Endothelial cell of umbilical vein (primary cell): Measurements from ENCODE around the gene DDI1. TPM values are rescaled to one million over a fixed set of nuclear protein-coding genes. Genes with fewer than 3 reads are reported as not detected.

Experiments used
- BruUV-seq: library from RNA; stranded (reverse); fragments of 400-500 nt; replicated peaks from 2 replicates; lab custom pipeline; 2021; lab: Mats Ljungman, UMichigan
- CTCF ChIA-PET: fragments of 300-600, 350-600 bp; sonication (Branson Sonifier 250); formaldehyde crosslinking; loops from one replicate; lab custom pipeline; 2021; ENCODE audit warnings: antibody characterized with exemption, inconsistent platforms; lab: Charles Lee
- POLR2A ChIA-PET: fragments of 300-600, 350-600 bp; sonication (Branson Sonifier 250); formaldehyde crosslinking; loops from one replicate; lab custom pipeline; 2021; ENCODE audit warnings: antibody characterized with exemption, inconsistent platforms; lab: Charles Lee
- DNase-seq: peaks from one replicate; pipeline ENCODE4 v3.0.0-alpha.2; 2011; ENCODE audit warnings: low read depth, low spot score
- FAIRE-seq: peaks from 2 replicates; lab custom pipeline; 2011; peaks lifted over from hg19 to GRCh38; lab: Jason Lieb, UNC
- H2AFZ ChIP-seq: 2 replicates; pipeline ENCODE4 v1.6.0; 2012; ENCODE audit warnings: low read depth, low read length, control low read depth, inconsistent platforms
- H3K27ac ChIP-seq: 2 replicates; pipeline ENCODE4 v1.5.1; 2011; ENCODE audit warnings: low read depth, mild to moderate bottlenecking, control low read depth, low read length, moderate library complexity; ENCODE audit not compliant: insufficient read depth
- H3K27me3 ChIP-seq, 2 experiments: 2 replicates each; pipeline versions ENCODE4 v1.6.0 to v1.6.1; 2011; ENCODE audit warnings: low read length in 2 of 2, mixed read lengths in 1 of 2; ENCODE audit not compliant: control insufficient read depth in 2 of 2, insufficient read depth in 2 of 2
- H3K36me3 ChIP-seq, 2 experiments: 2 replicates in 1 of 2; 3 replicates in 1 of 2; pipeline ENCODE4 v1.5.1; 2011; ENCODE audit warnings: low read length in 2 of 2, mild to moderate bottlenecking in 1 of 2, moderate library complexity in 1 of 2; ENCODE audit not compliant: control insufficient read depth in 2 of 2, insufficient read depth in 2 of 2; ENCODE audit errors: extremely low read depth in 1 of 2
- H3K4me1 ChIP-seq: 3 replicates; pipeline ENCODE4 v1.5.1; 2011; ENCODE audit warnings: mild to moderate bottlenecking, low read length; ENCODE audit not compliant: control insufficient read depth, insufficient read depth; ENCODE audit errors: extremely low read depth
- H3K4me2 ChIP-seq: 2 replicates; pipeline ENCODE4 v1.6.1; 2011; ENCODE audit warnings: low read length, control low read depth, mixed read lengths; ENCODE audit not compliant: insufficient read depth
- H3K4me3 ChIP-seq, 3 experiments: fragments of 200-600 bp in 1 of 3; sonication (generic), shearing (Covaris generic) in 1 of 3; replicated peaks in 1 of 3; 2 replicates each; pipeline ENCODE4 v1.5.1; 2011 to 2016; ENCODE audit warnings: control low read depth in 3 of 3, low read length in 3 of 3, mild to moderate bottlenecking in 2 of 3, inconsistent platforms in 1 of 3, low read depth in 1 of 3, moderate library complexity in 1 of 3; ENCODE audit not compliant: insufficient read depth in 1 of 3
- H3K79me2 ChIP-seq: 2 replicates; pipeline ENCODE4 v1.6.0; 2012; ENCODE audit warnings: low read length, inconsistent platforms; ENCODE audit not compliant: control insufficient read depth, insufficient read depth
- H3K9ac ChIP-seq: replicated peaks from 2 replicates; pipeline ENCODE3; 2011; ENCODE audit warnings: low read length, control low read depth; ENCODE audit not compliant: insufficient read depth; ENCODE audit errors: extremely low read depth
- H3K9me1 ChIP-seq: replicated peaks from 3 replicates; pipeline ENCODE4 v1.6.0; 2011; ENCODE audit warnings: mild to moderate bottlenecking, low read length; ENCODE audit not compliant: control insufficient read depth, insufficient read depth; ENCODE audit errors: extremely low read depth
- H3K9me3 ChIP-seq: replicated peaks from 2 replicates; pipeline ENCODE4 v1.5.1; 2012; ENCODE audit warnings: low read length, inconsistent platforms; ENCODE audit not compliant: control insufficient read depth, insufficient read depth
- H4K20me1 ChIP-seq: replicated peaks from 2 replicates; pipeline ENCODE3; 2011; ENCODE audit warnings: mild to moderate bottlenecking, low read length; ENCODE audit not compliant: control insufficient read depth, insufficient read depth; ENCODE audit errors: extremely low read depth
- CTCF ChIP-seq, 2 donors: IDR thresholded peaks; 1 replicate in 1 of 2; 2 replicates in 1 of 2; pipeline ENCODE4 v1.5.1; 2011; ENCODE audit warnings: low read length in 2 of 2, mild to moderate bottlenecking in 2 of 2, moderate library complexity in 2 of 2, control low read depth in 1 of 2, inconsistent platforms in 1 of 2, low read depth in 1 of 2; ENCODE audit not compliant: insufficient read depth in 1 of 2; ENCODE audit errors: extremely low read depth in 1 of 2
- EZH2 ChIP-seq: IDR thresholded peaks from 2 replicates; pipeline ENCODE4 v1.6.1; 2012; ENCODE audit warnings: borderline replicate concordance, low read depth, mild to moderate bottlenecking, moderate library complexity, low read length, inconsistent platforms; ENCODE audit not compliant: severe bottlenecking
- GATA2 ChIP-seq: IDR thresholded peaks from 2 replicates; pipeline ENCODE4 v1.7.0; 2011; ENCODE audit warnings: low read depth, mild to moderate bottlenecking, moderate library complexity, mixed read lengths, low read length; ENCODE audit not compliant: insufficient read length, insufficient read depth
- JUN ChIP-seq: IDR thresholded peaks from 2 replicates; pipeline ENCODE4 v1.6.1; 2011; ENCODE audit warnings: borderline replicate concordance, low read depth; ENCODE audit not compliant: insufficient read length, insufficient read depth
- MAX ChIP-seq: IDR thresholded peaks from 2 replicates; pipeline ENCODE4 v1.6.1; 2011; ENCODE audit not compliant: insufficient read depth, insufficient read length
- MYC ChIP-seq: IDR thresholded peaks from one replicate; pipeline ENCODE4 v1.6.1; 2011; ENCODE audit warnings: mild to moderate bottlenecking, low read depth, low read length
- POLR2AphosphoS5 ChIP-seq: IDR thresholded peaks from 2 replicates; pipeline ENCODE4 v1.6.1; 2012; ENCODE audit warnings: low read depth, mild to moderate bottlenecking, control low read depth, low read length, moderate library complexity; ENCODE audit not compliant: insufficient read depth
- dilution Hi-C: fragments of 300-500 bp; cut with MboI; formaldehyde crosslinking; loops from one replicate; pipeline ENCODE4 v1.15.0; 2019; ENCODE audit warnings: low sequenced_read_pairs; ENCODE audit not compliant: extremely low pct_ligation_motif_present
- intact Hi-C: fragments of 100-400 bp; cut with micrococcal nuclease; formaldehyde crosslinking; loops from one replicate; pipeline ENCODE4 v1.10.0; 2022
- polyA plus RNA-seq, 4 experiments: library from polyadenylated mRNA; depleted of rRNA in 3 of 4; stranded (reverse) in 3 of 4; unstranded in 1 of 4; fragments of >200 nt; gene quantifications; 2 replicates each; pipeline versions ENCODE4 v1.2.1 to v1.2.3, GENCODE V29; 2011 to 2012; ENCODE audit warnings: missing spikeins in 1 of 4
- total RNA-seq: library from RNA; stranded (reverse); gene quantifications from 2 replicates; pipeline ENCODE4 v1.2.3, GENCODE V29; 2021

Gene DDI1
- total and polyA plus RNA-seq, 2 donors (not counting 3 experiments of a cell fraction or from before 2014, with no cell fraction given) = not detected

GRCh38 chr11:104009744-104010143 lies 26.7 kb upstream of the DDI1 start:
- Histone ChIP-seq H3K27me3 (no peaks in the 10 kb centered on the region), H3K9me1 (no peaks in the 10 kb centered on the region), H3K4me2 (no peak overlapping the region), H3K27ac (no peak overlapping the region), H3K36me3 (no peaks in the 10 kb centered on the region), H4K20me1 (no peaks in the 10 kb centered on the region), H3K79me2 (no peaks in the 10 kb centered on the region), H3K9ac (no peak overlapping the region), H3K9me3 (no peaks in the 10 kb centered on the region), H2AFZ (no peak overlapping the region), H3K4me1 (no peaks in the 10 kb centered on the region), H3K4me3 (no peak overlapping the region)
- FAIRE-seq (no peak), DNase-seq (no peak)
- ChIA-PET CTCF (interaction anchor here (0.7 to 1.2 kb wide), 3 partner anchors 10 to 1853 kb away, joined by 3 to 4 read pairs (median 3); no protein-coding TSS in a partner anchor), POLR2A (interaction anchor here (0.6 kb wide), 1 partner anchor 174 kb away, joined by 3 read pairs; no protein-coding TSS in a partner anchor)
- dilution Hi-C loops = no loop called here
- no TSS peak for BruUV-seq
- TF ChIP-seq GATA2 = no peak
- TF ChIP-seq CTCF (IDR thresholded peaks at IDR 0.05; ENCODE audit: extremely low read depth in 1 of 2, insufficient read depth in 1 of 2, low read depth in 1 of 2, low read length in 2 of 2) = no peak
- no peak for TF ChIP-seq MAX
- TF ChIP-seq POLR2AphosphoS5 = no peak
- no peak for TF ChIP-seq JUN
- no peak for TF ChIP-seq MYC
- TF ChIP-seq EZH2 = no peak
- intact Hi-C loops = no loop called here
